Activated T-helper 1 cell treated with anti-CD3 and anti-CD28 coated beads, Interleukin-12 subunit alpha, Interleukin-12 subunit beta, Interleukin-2, Interleukin-4 antibody, amounts not matched to agents 30 ng/mL and 10 ng/mL and 1 ng/mL, durations not matched to agents 14 hours and 24 hours and 36 hours (primary cell): ENCODE results near the gene WNK2. TPM values are rescaled to one million over a fixed set of nuclear protein-coding genes. Genes with fewer than 3 reads are reported as not detected.

Experiments used
- DNase-seq: peaks from one replicate; pipeline ENCODE4 v3.0.0; 2021; ENCODE audit warnings: low spot score
- H3K27ac Mint-ChIP-seq: one replicate; pipeline ENCODE4 v1.8.0; 2021; ENCODE audit warnings: mild to moderate bottlenecking, mixed read lengths
- H3K27me3 Mint-ChIP-seq: one replicate; pipeline ENCODE4 v1.8.0; 2022; ENCODE audit warnings: mild to moderate bottlenecking, moderate library complexity, mixed read lengths; ENCODE audit not compliant: insufficient read depth
- H3K36me3 Mint-ChIP-seq: one replicate; pipeline ENCODE4 v1.8.0; 2021; ENCODE audit warnings: low read depth, mixed read lengths
- H3K4me1 Mint-ChIP-seq: one replicate; pipeline ENCODE4 v1.8.0; 2021; ENCODE audit warnings: low read depth, mixed read lengths
- H3K4me3 Mint-ChIP-seq: one replicate; pipeline ENCODE4 v1.8.0; 2021; ENCODE audit warnings: mild to moderate bottlenecking, moderate library complexity, mixed read lengths
- H3K9me3 Mint-ChIP-seq: one replicate; pipeline ENCODE4 v1.8.0; 2021; ENCODE audit warnings: mixed read lengths
- intact Hi-C: fragments of 100-400 bp; cut with micrococcal nuclease; formaldehyde crosslinking; loops from one replicate; pipeline ENCODE4 v1.15.1; 2024
- total RNA-seq: library from RNA; stranded (reverse); gene quantifications from 2 replicates; pipeline ENCODE4 v1.2.3, GENCODE V29; 2022

WNK2 gene
- total RNA-seq, 1 donor from 2014 or later, result 3.0 TPM

GRCh38 chr9:93168581-93168980 is 15.4 kb upstream of the WNK2 start:
- Mint-ChIP-seq H3K27me3 (peaks cover 15% of the 10 kb centered on the region), H3K27ac (no peak overlapping the region), H3K4me1 (peaks cover 4% of the 10 kb centered on the region), H3K4me3 (no peak overlapping the region), H3K36me3 (no peaks in the 10 kb centered on the region), H3K9me3 (no peaks in the 10 kb centered on the region)
- DNase-seq, result no peak
- intact Hi-C loops, result no loop called here

- Mint-ChIP-seq H3K36me3 (no peaks in the 10 kb centered on the region), H3K27ac (no peak overlapping the region), H3K4me1 (peaks cover 4% of the 10 kb centered on the region), H3K27me3 (peaks cover 18% of the 10 kb centered on the region), H3K4me3 (no peak overlapping the region), H3K9me3 (no peaks in the 10 kb centered on the region)
- no peak for DNase-seq
- intact Hi-C loops, result no loop called here
These were observed 14.5 kb upstream of the WNK2 start for GRCh38 chr9:93169444-93169843.

GRCh38 chr9:93170571-93170970 is 13.4 kb upstream of the WNK2 start:
- Mint-ChIP-seq H3K27ac (no peak overlapping the region), H3K27me3 (peaks cover 18% of the 10 kb centered on the region), H3K4me3 (no peak overlapping the region), H3K4me1 (peaks cover 4% of the 10 kb centered on the region), H3K36me3 (no peaks in the 10 kb centered on the region), H3K9me3 (no peaks in the 10 kb centered on the region)
- intact Hi-C loops, result no loop called here
- DNase-seq, result no peak

- Mint-ChIP-seq H3K4me1 (peaks cover 4% of the 10 kb centered on the region), H3K27ac (no peak overlapping the region), H3K36me3 (no peaks in the 10 kb centered on the region), H3K27me3 (peaks cover 18% of the 10 kb centered on the region), H3K9me3 (no peaks in the 10 kb centered on the region), H3K4me3 (no peak overlapping the region)
- no peak for DNase-seq
- intact Hi-C loops, result no loop called here
These were observed 12.5 kb upstream of the WNK2 start for GRCh38 chr9:93171261-93171990.

GRCh38 chr9:93172666-93173364 is 11.1 kb upstream of the WNK2 start:
- Mint-ChIP-seq H3K36me3 (no peaks in the 10 kb centered on the region), H3K27me3 (peaks cover 8% of the 10 kb centered on the region), H3K9me3 (no peaks in the 10 kb centered on the region), H3K27ac (no peak overlapping the region), H3K4me1 (peaks cover 4% of the 10 kb centered on the region), H3K4me3 (no peak overlapping the region)
- DNase-seq, result no peak
- intact Hi-C loops, result no loop called here

- H3K36me3 Mint-ChIP-seq, result no peaks in the 10 kb centered on the region
- peaks cover 4% of the 10 kb centered on the region for H3K4me1 Mint-ChIP-seq
- H3K27me3 Mint-ChIP-seq, result peaks cover 7% of the 10 kb centered on the region
- intact Hi-C loops, result no loop called here
- DNase-seq, result no peak
- H3K4me3 Mint-ChIP-seq, result no peak overlapping the region
- H3K27ac Mint-ChIP-seq, result no peak overlapping the region
- H3K9me3 Mint-ChIP-seq, result no peaks in the 10 kb centered on the region
These were observed 10.4 kb upstream of the WNK2 start for GRCh38 chr9:93173365-93174051.

- no peaks in the 10 kb centered on the region for H3K9me3 Mint-ChIP-seq
- no peak for DNase-seq
- peaks cover 11% of the 10 kb centered on the region for H3K27me3 Mint-ChIP-seq
- H3K4me3 Mint-ChIP-seq, result no peak overlapping the region
- H3K27ac Mint-ChIP-seq, result no peak overlapping the region
- H3K4me1 Mint-ChIP-seq, result no peaks in the 10 kb centered on the region
- no peaks in the 10 kb centered on the region for H3K36me3 Mint-ChIP-seq
- intact Hi-C loops, result no loop called here
These were observed 9.0 kb upstream of the WNK2 start for GRCh38 chr9:93174976-93175375.

- Mint-ChIP-seq H3K9me3 (no peaks in the 10 kb centered on the region), H3K36me3 (no peaks in the 10 kb centered on the region), H3K4me1 (no peaks in the 10 kb centered on the region), H3K4me3 (no peak overlapping the region), H3K27ac (no peak overlapping the region), H3K27me3 (peaks cover 31% of the 10 kb centered on the region)
- intact Hi-C loops, result no loop called here
- no peak for DNase-seq
These were observed 6.3 kb upstream of the WNK2 start for GRCh38 chr9:93177676-93178075.

- Mint-ChIP-seq H3K27ac (no peak overlapping the region), H3K4me3 (no peak overlapping the region)
- no peak for DNase-seq
These were observed 4.8 kb upstream of the WNK2 start for GRCh38 chr9:93178851-93179786.

GRCh38 chr9:93180938-93181337 is 3.0 kb upstream of the WNK2 start:
- no peak for DNase-seq
- no peak overlapping the region for H3K27ac Mint-ChIP-seq

More at GRCh38 chr9:93178851-93179786, 4.8 kb upstream of the WNK2 start:
- H3K27me3 Mint-ChIP-seq, result peaks cover 35% of the 10 kb centered on the region
- no peaks in the 10 kb centered on the region for H3K4me1 Mint-ChIP-seq
- H3K9me3 Mint-ChIP-seq, result no peaks in the 10 kb centered on the region
- H3K36me3 Mint-ChIP-seq, result no peaks in the 10 kb centered on the region
- intact Hi-C loops, result no loop called here

GRCh38 chr9:93181672-93182435 is 2.1 kb upstream of the WNK2 start:
- no peaks in the 10 kb centered on the region for H3K36me3 Mint-ChIP-seq
- intact Hi-C loops, result no loop called here

More at GRCh38 chr9:93180938-93181337, 3.0 kb upstream of the WNK2 start:
- intact Hi-C loops, result no loop called here
- H3K4me3 Mint-ChIP-seq, result no peak overlapping the region
- peaks cover 42% of the 10 kb centered on the region for H3K27me3 Mint-ChIP-seq
- no peaks in the 10 kb centered on the region for H3K9me3 Mint-ChIP-seq
- H3K36me3 Mint-ChIP-seq, result no peaks in the 10 kb centered on the region
- no peaks in the 10 kb centered on the region for H3K4me1 Mint-ChIP-seq

GRCh38 chr9:93182572-93182971 is 1.4 kb upstream of the WNK2 start:
- Mint-ChIP-seq H3K36me3 (no peaks in the 10 kb centered on the region), H3K27ac (no peak overlapping the region), H3K4me3 (peak overlapping the region; percentile 73), H3K4me1 (no peaks in the 10 kb centered on the region), H3K9me3 (no peaks in the 10 kb centered on the region), H3K27me3 (peaks cover 57% of the 10 kb centered on the region)
- no peak for DNase-seq
- intact Hi-C loops, result no loop called here

More at GRCh38 chr9:93181672-93182435, 2.1 kb upstream of the WNK2 start:
- Mint-ChIP-seq H3K27ac (no peak overlapping the region), H3K9me3 (no peaks in the 10 kb centered on the region), H3K27me3 (peaks cover 51% of the 10 kb centered on the region), H3K4me1 (no peaks in the 10 kb centered on the region), H3K4me3 (no peak overlapping the region)
- no peak for DNase-seq
